IMR-90 (cell line): ENCODE data around the gene HS6ST2. TPM values are rescaled to one million over a fixed set of nuclear protein-coding genes. Genes with fewer than 3 reads are reported as not detected.

Experiments
- ATAC-seq: fragments of 200-7000 bp; cut with Tn5 transposase; 2 replicates; pipeline ENCODE4 v1.9.1; 2020; ENCODE audit warnings: low read depth, mild to moderate bottlenecking, moderate library complexity
- BruUV-seq: library from RNA; stranded (reverse); fragments of 400-500 nt; replicated peaks from 2 replicates; lab custom pipeline; 2021; lab: Mats Ljungman, UMichigan
- CTCF ChIA-PET: fragments of 300-600 bp; formaldehyde crosslinking; extraction: SDS; loops from one replicate; lab custom pipeline; 2021; ENCODE audit warnings: antibody characterized with exemption; lab: Yijun Ruan, JAX
- POLR2A ChIA-PET: fragments of 300-600 bp; sonication (Branson Sonifier 250); formaldehyde crosslinking; loops from one replicate; lab custom pipeline; 2022; ENCODE audit warnings: antibody characterized with exemption; ENCODE audit not compliant: unreplicated experiment; lab: Charles Lee
- DNase-seq: peaks from one replicate; pipeline ENCODE4 v3.0.0; 2013
- H2AFZ ChIP-seq: replicated peaks from 2 replicates; pipeline ENCODE3; 2013; ENCODE audit warnings: low read length, mild to moderate bottlenecking; ENCODE audit not compliant: poor library complexity
- H2AK5ac ChIP-seq: 2 replicates; pipeline ENCODE4 v1.6.1; 2013; ENCODE audit warnings: low read depth, low read length, inconsistent platforms
- H2AK9ac ChIP-seq: replicated peaks from 2 replicates; pipeline ENCODE3; 2013; ENCODE audit warnings: mild to moderate bottlenecking, low read depth, low read length, moderate library complexity; ENCODE audit not compliant: poor library complexity
- H2BK120ac ChIP-seq: 2 replicates; pipeline ENCODE4 v1.6.1; 2013; ENCODE audit warnings: low read depth, low read length, inconsistent platforms
- H2BK15ac ChIP-seq: 3 replicates; pipeline ENCODE4 v1.6.1; 2013; ENCODE audit warnings: low read depth, low read length, inconsistent platforms
- H2BK20ac ChIP-seq: 2 replicates; pipeline ENCODE4 v1.6.1; 2013; ENCODE audit warnings: low read depth, mild to moderate bottlenecking, inconsistent platforms, low read length, moderate library complexity
- H2BK5ac ChIP-seq: 2 replicates; pipeline ENCODE4 v1.6.1; 2013; ENCODE audit warnings: mild to moderate bottlenecking, low read depth, low read length, inconsistent platforms; ENCODE audit not compliant: poor library complexity, severe bottlenecking
- H3K14ac ChIP-seq: replicated peaks from 2 replicates; pipeline ENCODE4 v1.6.1; 2013; ENCODE audit warnings: low read depth, low read length, inconsistent platforms
- H3K18ac ChIP-seq: 2 replicates; pipeline ENCODE4 v1.6.1; 2013; ENCODE audit warnings: low read depth, low read length, control low read depth
- H3K23ac ChIP-seq: 2 replicates; pipeline ENCODE4 v1.6.1; 2013; ENCODE audit warnings: low read depth, low read length, inconsistent platforms
- H3K27ac ChIP-seq: 2 replicates; pipeline ENCODE4 v1.5.1; 2013; ENCODE audit warnings: mild to moderate bottlenecking, control low read depth, low read length; ENCODE audit not compliant: insufficient read depth
- H3K27me3 ChIP-seq: 2 replicates; pipeline ENCODE4 v1.6.1; 2013; ENCODE audit warnings: low read length; ENCODE audit not compliant: control insufficient read depth, insufficient read depth
- H3K36me3 ChIP-seq: 2 replicates; pipeline ENCODE4 v1.6.1; 2013; ENCODE audit warnings: low read length, mixed read lengths; ENCODE audit not compliant: control insufficient read depth, insufficient read depth
- H3K4ac ChIP-seq: 2 replicates; pipeline ENCODE4 v1.6.1; 2013; ENCODE audit warnings: low read depth, low read length, inconsistent platforms
- H3K4me1 ChIP-seq: 2 replicates; pipeline ENCODE4 v1.6.1; 2013; ENCODE audit warnings: low read length, mixed read lengths; ENCODE audit not compliant: control insufficient read depth, insufficient read depth
- H3K4me2 ChIP-seq: 2 replicates; pipeline ENCODE4 v1.6.1; 2013; ENCODE audit warnings: low read depth, mild to moderate bottlenecking, control low read depth, low read length, moderate library complexity
- H3K4me3 ChIP-seq: 2 replicates; pipeline ENCODE4 v1.5.1; 2013; ENCODE audit warnings: low read depth, mild to moderate bottlenecking, control low read depth, low read length, moderate library complexity; ENCODE audit not compliant: insufficient read depth
- H3K56ac ChIP-seq: 2 replicates; pipeline ENCODE4 v1.6.1; 2013; ENCODE audit warnings: low read length, inconsistent platforms; ENCODE audit not compliant: insufficient read depth; ENCODE audit errors: extremely low read depth
- H3K79me1 ChIP-seq, 2 experiments: 2 replicates each; pipeline ENCODE4 v1.6.1; 2013; ENCODE audit warnings: low read length in 2 of 2, inconsistent platforms in 1 of 2, low read depth in 1 of 2
- H3K9ac ChIP-seq: 2 replicates; pipeline ENCODE4 v1.6.1; 2013; ENCODE audit warnings: low read depth, low read length, control low read depth
- H3K9me1 ChIP-seq: 2 replicates; pipeline ENCODE4 v1.6.1; 2013; ENCODE audit warnings: low read length, inconsistent platforms; ENCODE audit not compliant: insufficient read depth
- H3K9me3 ChIP-seq: 2 replicates; pipeline ENCODE4 v1.6.1; 2013; ENCODE audit warnings: low read length; ENCODE audit not compliant: control insufficient read depth, insufficient read depth
- H4K20me1 ChIP-seq: 2 replicates; pipeline ENCODE4 v1.6.1; 2013; ENCODE audit warnings: low read length, inconsistent platforms; ENCODE audit not compliant: insufficient read depth
- H4K5ac ChIP-seq: 2 replicates; pipeline ENCODE4 v1.6.1; 2013; ENCODE audit warnings: mild to moderate bottlenecking, low read depth, low read length, control low read depth
- H4K8ac ChIP-seq, 2 experiments: 2 replicates each; pipeline ENCODE4 v1.6.1; 2013; ENCODE audit warnings: low read depth in 2 of 2, low read length in 2 of 2, control low read depth in 1 of 2, inconsistent platforms in 1 of 2
- H4K91ac ChIP-seq: 2 replicates; pipeline ENCODE4 v1.6.1; 2013; ENCODE audit warnings: low read depth, low read length, inconsistent platforms; ENCODE audit not compliant: insufficient read depth
- MAZ ChIP-seq: IDR thresholded peaks from 2 replicates; pipeline ENCODE4 v1.6.1; 2012; ENCODE audit warnings: low read depth, mild to moderate bottlenecking, low read length, improper control_type of control experiment, moderate library complexity, borderline replicate concordance
- NFE2L2 ChIP-seq: fragments of 150-350 bp; IDR thresholded peaks from 2 replicates; pipeline ENCODE4 v1.6.1; 2016; ENCODE audit warnings: low read depth, mild to moderate bottlenecking, low read length
- WGBS, 2 experiments: methylation state at CpG; one replicate each; pipeline versions ENCODE4 v1.1.5 to v1.1.7; 2013; ENCODE audit warnings: missing lambda C conversion rate in 2 of 2; ENCODE audit not compliant: insufficient read length in 1 of 2; ENCODE audit errors: extremely low coverage in 2 of 2; 5-methylcytosine and 5-hydroxymethylcytosine counted together
- dilution Hi-C: fragments of 300-500 bp; cut with HindIII; formaldehyde crosslinking; loops from one replicate; pipeline ENCODE4 v1.14.3; 2018; ENCODE audit warnings: low sequenced_read_pairs; ENCODE audit not compliant: unreplicated experiment
- in situ Hi-C: fragments of 300-500 bp; cut with MboI; formaldehyde crosslinking; loops from 3 replicates; pipeline ENCODE4 v1.14.3; 2019; ENCODE audit warnings: low sequenced_read_pairs, inconsistent platforms, mixed read lengths
- intact Hi-C: fragments of 100-400 bp; cut with micrococcal nuclease; formaldehyde crosslinking; loops from 2 replicates; pipeline ENCODE4 v1.10.0; 2022
- polyA plus RNA-seq, 3 experiments: library from polyadenylated mRNA; depleted of rRNA; stranded (reverse); fragments of >200 nt; gene quantifications; 2 replicates each; pipeline ENCODE4 v1.2.3, GENCODE V29; 2012; ENCODE audit warnings: low replicate concordance in 1 of 3
- total RNA-seq: library from RNA; depleted of rRNA; stranded (reverse); fragments of >200 nt; gene quantifications from 2 replicates; pipeline ENCODE4 v1.2.3, GENCODE V29; 2012

HS6ST2 gene
- total and polyA plus RNA-seq, 2 of the 4 experiments (the other 2 are of a cell fraction): not detected

DNA sequence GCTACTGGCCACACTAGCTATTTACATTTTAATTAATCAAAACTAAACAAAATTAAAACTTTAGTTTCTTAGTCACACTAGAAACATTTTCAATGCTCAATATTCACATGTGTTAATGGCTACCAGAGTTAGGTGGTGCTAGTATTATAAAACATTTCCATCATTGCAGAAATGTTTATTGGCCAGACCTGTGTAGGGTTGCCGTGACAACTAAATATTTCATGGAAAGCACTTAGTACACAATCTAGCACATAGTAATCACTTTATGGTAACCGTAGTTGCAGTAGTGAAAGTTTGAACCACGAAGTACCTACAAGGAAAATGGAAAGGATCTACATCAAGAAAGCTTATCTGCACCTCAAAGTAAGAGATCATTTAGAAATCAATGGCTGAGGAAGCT is 95.9 kb downstream of the HS6ST2 start:
- H3K27ac ChIP-seq: no peak overlapping the region
- no peaks in the 10 kb centered on the region for H3K9me1 ChIP-seq
- H3K4me3 ChIP-seq: no peak overlapping the region
- no peak overlapping the region for H2BK15ac ChIP-seq
- H3K4ac ChIP-seq: no peak overlapping the region
- DNase-seq (no peak), ATAC-seq (no peak)
- H2AK9ac ChIP-seq: no peak overlapping the region
- CTCF ChIA-PET: no interaction called here
- H3K4me1 ChIP-seq: no peaks in the 10 kb centered on the region
- H2AFZ ChIP-seq: no peak overlapping the region
- in situ Hi-C loops (no loop called here), dilution Hi-C loops (no loop called here), intact Hi-C loops (no loop called here)
- no peak overlapping the region for H3K56ac ChIP-seq
- no peaks in the 10 kb centered on the region for H3K36me3 ChIP-seq
- H3K9me3 ChIP-seq: no peaks in the 10 kb centered on the region
- no TSS peak for BruUV-seq
- TF ChIP-seq NFE2L2: no peak
- no peak for TF ChIP-seq MAZ
- no peaks in the 10 kb centered on the region for H3K79me1 ChIP-seq
- no CpG with 5 or more reads among the region's 3 CpGs for WGBS, 2 experiments
- H3K18ac ChIP-seq: no peak overlapping the region
- H3K4me2 ChIP-seq: no peak overlapping the region
- H4K91ac ChIP-seq: no peak overlapping the region
- no peak overlapping the region for H3K23ac ChIP-seq
- H4K20me1 ChIP-seq: no peaks in the 10 kb centered on the region
- no peak overlapping the region for H2AK5ac ChIP-seq
- no peak overlapping the region for H2BK5ac ChIP-seq
- POLR2A ChIA-PET: no interaction called here
- no peaks in the 10 kb centered on the region for H3K27me3 ChIP-seq
- H4K8ac ChIP-seq: no peak overlapping the region
- no peak overlapping the region for H2BK120ac ChIP-seq
- no peak overlapping the region for H3K14ac ChIP-seq
- H2BK20ac ChIP-seq: no peak overlapping the region
- no peak overlapping the region for H3K9ac ChIP-seq
- no peak overlapping the region for H4K5ac ChIP-seq
